Cardiac muscle cell (in vitro differentiated cells and primary cell): ENCODE measurements around the gene RNU6-1. TPM values are rescaled to one million over a fixed set of nuclear protein-coding genes. Genes with fewer than 3 reads are reported as not detected.
A peak's percentile ranks its signal among the peaks of the same experiment; 100 is the strongest.

Experiments used
- DNase-seq, 2 donors: peaks; one replicate each; pipeline versions ENCODE4 v3.0.0 to v3.0.0-alpha.2; 2010 to 2017; ENCODE audit warnings: low read depth in 1 of 2, low spot score in 1 of 2
- H3K27ac ChIP-seq: fragments of 200-600 bp; sonication (generic); 2 replicates; pipeline ENCODE4 v1.5.1; 2016
- H3K27me3 ChIP-seq: fragments of 200-600 bp; sonication (generic); 2 replicates; pipeline ENCODE4 v1.6.0; 2016; ENCODE audit warnings: control low read depth
- H3K36me3 ChIP-seq: fragments of 200-600 bp; sonication (generic); 2 replicates; pipeline ENCODE4 v1.5.1; 2016; ENCODE audit warnings: control low read depth
- H3K4me1 ChIP-seq: fragments of 200-600 bp; sonication (generic); 2 replicates; pipeline ENCODE4 v1.8.1; 2017; ENCODE audit warnings: low read depth, mild to moderate bottlenecking, mixed run types
- H3K4me3 ChIP-seq: fragments of 200-600 bp; sonication (generic); 2 replicates; pipeline ENCODE4 v1.5.1; 2016; ENCODE audit warnings: mild to moderate bottlenecking
- H3K9me3 ChIP-seq: fragments of 200-600 bp; sonication (generic); 2 replicates; pipeline ENCODE4 v1.5.1; 2017; ENCODE audit warnings: low read depth, mild to moderate bottlenecking, control low read depth
- polyA plus RNA-seq: library from polyadenylated mRNA; unstranded; fragments of >200 nt; fragmentation: Nextera tagmentation; extraction: Ambion mirVana; gene quantifications from 2 replicates; pipeline ENCODE4 v1.2.1, GENCODE V29; 2016
- total RNA-seq: library from RNA; depleted of rRNA; stranded (reverse); fragments of >200 nt; gene quantifications from 2 replicates; pipeline ENCODE4 v1.2.3, GENCODE V29; 2016
- TF ChIP-seq, protein P1 (sequence below): IDR thresholded peaks from 2 replicates; pipeline ENCODE4 v1.5.1; 2012; ENCODE audit warnings: low read depth, mild to moderate bottlenecking, low read length

Gene RNU6-1
- total and polyA plus RNA-seq, 2 experiments from 2014 or later, result not detected

GRCh38 chr15:67821784-67822440, 17.9 kb downstream of the RNU6-1 start:
- TF ChIP-seq, protein P1, sequence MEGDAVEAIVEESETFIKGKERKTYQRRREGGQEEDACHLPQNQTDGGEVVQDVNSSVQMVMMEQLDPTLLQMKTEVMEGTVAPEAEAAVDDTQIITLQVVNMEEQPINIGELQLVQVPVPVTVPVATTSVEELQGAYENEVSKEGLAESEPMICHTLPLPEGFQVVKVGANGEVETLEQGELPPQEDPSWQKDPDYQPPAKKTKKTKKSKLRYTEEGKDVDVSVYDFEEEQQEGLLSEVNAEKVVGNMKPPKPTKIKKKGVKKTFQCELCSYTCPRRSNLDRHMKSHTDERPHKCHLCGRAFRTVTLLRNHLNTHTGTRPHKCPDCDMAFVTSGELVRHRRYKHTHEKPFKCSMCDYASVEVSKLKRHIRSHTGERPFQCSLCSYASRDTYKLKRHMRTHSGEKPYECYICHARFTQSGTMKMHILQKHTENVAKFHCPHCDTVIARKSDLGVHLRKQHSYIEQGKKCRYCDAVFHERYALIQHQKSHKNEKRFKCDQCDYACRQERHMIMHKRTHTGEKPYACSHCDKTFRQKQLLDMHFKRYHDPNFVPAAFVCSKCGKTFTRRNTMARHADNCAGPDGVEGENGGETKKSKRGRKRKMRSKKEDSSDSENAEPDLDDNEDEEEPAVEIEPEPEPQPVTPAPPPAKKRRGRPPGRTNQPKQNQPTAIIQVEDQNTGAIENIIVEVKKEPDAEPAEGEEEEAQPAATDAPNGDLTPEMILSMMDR, result no peak
- no peak for DNase-seq
- Histone ChIP-seq H3K4me1 (no peaks in the 10 kb centered on the region), H3K27ac (no peak overlapping the region), H3K36me3 (no peaks in the 10 kb centered on the region), H3K27me3 (peaks cover 100% of the 10 kb centered on the region), H3K9me3 (no peaks in the 10 kb centered on the region), H3K4me3 (no peak overlapping the region)

DNA sequence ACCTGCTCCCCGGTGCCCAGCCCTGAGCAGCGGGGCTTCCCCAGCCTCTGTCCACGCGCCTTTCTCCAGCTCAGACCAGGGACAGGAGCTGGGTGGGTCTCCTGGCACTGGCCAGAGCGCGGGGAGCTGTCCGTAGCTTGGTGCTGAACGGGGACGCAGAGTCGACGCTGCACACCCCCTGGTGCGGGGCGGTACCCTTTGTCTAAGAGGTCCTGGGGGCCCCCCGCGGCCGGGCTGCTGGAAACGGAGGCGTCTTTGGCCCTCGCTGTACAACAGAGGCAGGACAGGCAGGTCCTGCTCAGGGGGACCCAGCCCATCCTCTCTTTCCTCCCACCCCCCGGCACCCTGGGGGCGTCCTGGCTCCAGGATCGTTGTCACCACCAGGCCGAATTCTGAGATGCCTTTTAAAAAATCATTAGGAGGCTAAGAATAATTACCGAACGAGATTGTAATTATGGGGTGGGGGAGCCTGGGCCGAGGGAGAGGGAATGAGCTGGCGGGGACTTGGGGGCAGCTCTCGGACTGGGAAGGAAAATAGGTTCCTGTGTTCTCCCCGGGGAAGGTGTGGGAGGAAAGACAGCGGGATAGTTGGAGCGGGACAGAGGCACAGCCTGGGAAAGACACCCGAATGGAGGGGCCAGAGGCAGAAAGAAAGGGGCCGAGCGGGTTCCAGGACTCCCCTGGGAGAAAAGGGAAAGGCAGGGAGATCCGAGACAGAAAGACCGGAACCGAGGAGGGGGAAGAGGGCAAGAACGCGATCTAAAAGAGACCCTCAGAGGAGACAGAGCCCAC, 18.7 kb downstream of the RNU6-1 start:
- Histone ChIP-seq H3K9me3 (no peaks in the 10 kb centered on the region), H3K4me3 (no peak overlapping the region), H3K27ac (no peak overlapping the region), H3K4me1 (no peaks in the 10 kb centered on the region), H3K36me3 (no peaks in the 10 kb centered on the region), H3K27me3 (peaks cover 100% of the 10 kb centered on the region)
- TF ChIP-seq, protein P1, result no peak
- peak; percentile 70 to 89 for DNase-seq

GRCh38 chr15:67820122-67820991, 19.5 kb downstream of the RNU6-1 start:
- Histone ChIP-seq H3K4me1 (no peaks in the 10 kb centered on the region), H3K27me3 (peaks cover 95% of the 10 kb centered on the region), H3K36me3 (no peaks in the 10 kb centered on the region), H3K4me3 (no peak overlapping the region), H3K27ac (no peak overlapping the region), H3K9me3 (no peaks in the 10 kb centered on the region)
- no peak for DNase-seq
- TF ChIP-seq, protein P1, result no peak

- Histone ChIP-seq H3K27me3 (peaks cover 94% of the 10 kb centered on the region), H3K27ac (no peak overlapping the region), H3K9me3 (no peaks in the 10 kb centered on the region), H3K36me3 (no peaks in the 10 kb centered on the region), H3K4me3 (no peak overlapping the region), H3K4me1 (no peaks in the 10 kb centered on the region)
- no peak for DNase-seq
- TF ChIP-seq, protein P1, result no peak
Observed at GRCh38 chr15:67819636-67820035, 20.2 kb downstream of the RNU6-1 start.

GRCh38 chr15:67818464-67818863, 21.4 kb downstream of the RNU6-1 start:
- peaks cover 91% of the 10 kb centered on the region for H3K27me3 ChIP-seq
- TF ChIP-seq, protein P1, result no peak
- no peak for DNase-seq
- H3K4me1 ChIP-seq, result no peaks in the 10 kb centered on the region
- no peaks in the 10 kb centered on the region for H3K9me3 ChIP-seq
- H3K27ac ChIP-seq, result no peak overlapping the region
- H3K36me3 ChIP-seq, result no peaks in the 10 kb centered on the region
- H3K4me3 ChIP-seq, result no peak overlapping the region
